Upper lobe of left lung (tissue), 6 donors: ENCODE measurements around the gene FYN. TPM values are rescaled to one million over a fixed set of nuclear protein-coding genes. Genes with fewer than 3 reads are reported as not detected.
"Not testable (repeated sequence)": the region's sequence is repeated elsewhere in the genome, so short reads cannot be mapped to it uniquely, and the experiment has no call there.

Experiments used
- ATAC-seq, 2 donors: fragments of 200-7000 bp; cut with Tn5 transposase; one replicate each; pipeline ENCODE4 v1.9.1; 2022; ENCODE audit warnings: mild to moderate bottlenecking in 2 of 2, moderate library complexity in 2 of 2; ENCODE audit not compliant: low FRiP score in 2 of 2
- DNase-seq, 2 donors: peaks; one replicate each; pipeline ENCODE4 v3.0.0-alpha.2; 2019 to 2020
- H3K27ac ChIP-seq, 4 donors: fragments of 200-600 bp; sonication (generic); one replicate each; pipeline ENCODE4 v1.5.1; 2016 to 2019
- H3K27me3 ChIP-seq, 4 donors: fragments of 200-600 bp; sonication (generic); one replicate each; pipeline ENCODE4 v1.5.1; 2017 to 2019
- H3K36me3 ChIP-seq, 4 donors: fragments of 200-600 bp; sonication (generic); one replicate each; pipeline ENCODE4 v1.5.1; 2016 to 2019
- H3K4me1 ChIP-seq, 4 donors: fragments of 200-600 bp; sonication (generic); one replicate each; pipeline ENCODE4 v1.5.1; 2018 to 2019
- H3K4me3 ChIP-seq, 4 donors: fragments of 200-600 bp; sonication (generic); one replicate each; pipeline ENCODE4 v1.5.1; 2017 to 2019; ENCODE audit warnings: mild to moderate bottlenecking in 2 of 4, moderate library complexity in 1 of 4
- H3K9me3 ChIP-seq, 4 donors: fragments of 200-600 bp; sonication (generic); one replicate each; pipeline ENCODE4 v1.5.1; 2018 to 2019
- EP300 ChIP-seq, 4 donors: sonication (generic); formaldehyde crosslinking; IDR thresholded peaks; one replicate each; pipeline ENCODE4 v1.5.1; 2017; ENCODE audit warnings: antibody characterized with exemption in 4 of 4, control low read depth in 2 of 4
- POLR2A ChIP-seq, 4 donors: fragments of 450-650 bp; IDR thresholded peaks; one replicate each; pipeline ENCODE4 v1.5.1; 2016 to 2017; ENCODE audit warnings: antibody characterized with exemption in 4 of 4, mild to moderate bottlenecking in 2 of 4
- POLR2AphosphoS5 ChIP-seq, 2 donors: sonication (generic); formaldehyde crosslinking; IDR thresholded peaks; one replicate each; pipeline ENCODE4 v1.5.1; 2017; ENCODE audit warnings: antibody characterized with exemption in 2 of 2
- WGBS, 2 donors: methylation state at CpG; one replicate each; pipeline ENCODE4 v1.1.5; 2017 to 2018; 5-methylcytosine and 5-hydroxymethylcytosine counted together
- total RNA-seq, 6 donors: library from RNA; depleted of rRNA in 4 of 6; stranded (reverse); fragments of >200 nt in 4 of 6; gene quantifications; one replicate each; pipeline versions ENCODE4 v1.1.0 to v1.2.1, GENCODE V29; 2016 to 2021
- TF ChIP-seq, protein P1 (sequence below), 6 experiments: fragments of 450-650 bp in 4 of 6; fragments of 200-600 bp in 2 of 6; sonication (generic) in 2 of 6; IDR thresholded peaks; one replicate each; pipeline ENCODE4 v1.5.1; 2016 to 2019; ENCODE audit warnings: antibody characterized with exemption in 6 of 6
- donor health status: DM: no; HTN: no; CAD: no; lungs with moderate emphysema.
- donor health status: DM: no; HTN: yes; CAD: no; lungs with severe emphysema.

Gene FYN
- total RNA-seq, 6 donors from 2014 or later, result 69.1 to 181 (median 113) TPM

GRCh38 chr6:111683749-111684267 is 189.4 kb downstream of the FYN start:
- WGBS, 2 donors, result 42 to 46% methylated on average over 5 of the region's 5 CpGs
- DNase-seq, result no peak
- Histone ChIP-seq H3K36me3 (peaks cover 0 to 33% (median 0%) of the 10 kb centered on the region in 4 donors), H3K27ac (peak overlapping the region; percentile 45 to 81 (median 56)), H3K4me3 (no peak overlapping the region), H3K9me3 (no peaks in the 10 kb centered on the region), H3K4me1 (peaks cover 9 to 33% (median 23%) of the 10 kb centered on the region in 4 donors), H3K27me3 (no peaks in the 10 kb centered on the region)
- TF ChIP-seq, protein P1, sequence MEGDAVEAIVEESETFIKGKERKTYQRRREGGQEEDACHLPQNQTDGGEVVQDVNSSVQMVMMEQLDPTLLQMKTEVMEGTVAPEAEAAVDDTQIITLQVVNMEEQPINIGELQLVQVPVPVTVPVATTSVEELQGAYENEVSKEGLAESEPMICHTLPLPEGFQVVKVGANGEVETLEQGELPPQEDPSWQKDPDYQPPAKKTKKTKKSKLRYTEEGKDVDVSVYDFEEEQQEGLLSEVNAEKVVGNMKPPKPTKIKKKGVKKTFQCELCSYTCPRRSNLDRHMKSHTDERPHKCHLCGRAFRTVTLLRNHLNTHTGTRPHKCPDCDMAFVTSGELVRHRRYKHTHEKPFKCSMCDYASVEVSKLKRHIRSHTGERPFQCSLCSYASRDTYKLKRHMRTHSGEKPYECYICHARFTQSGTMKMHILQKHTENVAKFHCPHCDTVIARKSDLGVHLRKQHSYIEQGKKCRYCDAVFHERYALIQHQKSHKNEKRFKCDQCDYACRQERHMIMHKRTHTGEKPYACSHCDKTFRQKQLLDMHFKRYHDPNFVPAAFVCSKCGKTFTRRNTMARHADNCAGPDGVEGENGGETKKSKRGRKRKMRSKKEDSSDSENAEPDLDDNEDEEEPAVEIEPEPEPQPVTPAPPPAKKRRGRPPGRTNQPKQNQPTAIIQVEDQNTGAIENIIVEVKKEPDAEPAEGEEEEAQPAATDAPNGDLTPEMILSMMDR (IDR thresholded peaks at IDR 0.05), result no peak
- TF ChIP-seq POLR2AphosphoS5 (IDR thresholded peaks at IDR 0.05) (peak in 1 of 2 donors; percentile 29), EP300 (IDR thresholded peaks at IDR 0.05) (peak in 1 of 4 donors; percentile 34), POLR2A (IDR thresholded peaks at IDR 0.05) (no peak)
- ATAC-seq, result peak in 1 of 2 donors; percentile 75

GRCh38 chr6:111683157-111683556 is 190.1 kb downstream of the FYN start:
- Histone ChIP-seq H3K27ac (peak overlapping the region; percentile 45 to 81 (median 62)), H3K9me3 (no peaks in the 10 kb centered on the region), H3K27me3 (no peaks in the 10 kb centered on the region), H3K4me1 (peaks cover 9 to 33% (median 23%) of the 10 kb centered on the region in 4 donors), H3K36me3 (peaks cover 0 to 34% (median 0%) of the 10 kb centered on the region in 4 donors), H3K4me3 (no peak overlapping the region)
- WGBS, 2 donors, result 66 to 79% methylated on average over 5 of the region's 5 CpGs
- DNase-seq (peak in 1 of 2 donors; percentile 45), ATAC-seq (peak in 1 of 2 donors; percentile 29)
- TF ChIP-seq EP300 (IDR thresholded peaks at IDR 0.05), result no peak
- TF ChIP-seq, protein P1 (IDR thresholded peaks at IDR 0.05), result no peak

GRCh38 chr6:111681860-111682259 is 191.4 kb downstream of the FYN start:
- no peak for ATAC-seq
- Histone ChIP-seq H3K9me3 (no peaks in the 10 kb centered on the region), H3K4me1 (peaks cover 9 to 33% (median 23%) of the 10 kb centered on the region in 4 donors), H3K36me3 (peaks cover 0 to 36% (median 0%) of the 10 kb centered on the region in 4 donors), H3K4me3 (no peak overlapping the region), H3K27ac (no peak overlapping the region), H3K27me3 (no peaks in the 10 kb centered on the region)
- no peak for DNase-seq
- TF ChIP-seq POLR2AphosphoS5 (IDR thresholded peaks at IDR 0.05) (no peak), POLR2A (IDR thresholded peaks at IDR 0.05) (no peak), EP300 (IDR thresholded peaks at IDR 0.05) (no peak)
- TF ChIP-seq, protein P1 (IDR thresholded peaks at IDR 0.05), result no peak
- WGBS, 2 donors, result 92 to 97% methylated on average over 3 of the region's 3 CpGs

DNA sequence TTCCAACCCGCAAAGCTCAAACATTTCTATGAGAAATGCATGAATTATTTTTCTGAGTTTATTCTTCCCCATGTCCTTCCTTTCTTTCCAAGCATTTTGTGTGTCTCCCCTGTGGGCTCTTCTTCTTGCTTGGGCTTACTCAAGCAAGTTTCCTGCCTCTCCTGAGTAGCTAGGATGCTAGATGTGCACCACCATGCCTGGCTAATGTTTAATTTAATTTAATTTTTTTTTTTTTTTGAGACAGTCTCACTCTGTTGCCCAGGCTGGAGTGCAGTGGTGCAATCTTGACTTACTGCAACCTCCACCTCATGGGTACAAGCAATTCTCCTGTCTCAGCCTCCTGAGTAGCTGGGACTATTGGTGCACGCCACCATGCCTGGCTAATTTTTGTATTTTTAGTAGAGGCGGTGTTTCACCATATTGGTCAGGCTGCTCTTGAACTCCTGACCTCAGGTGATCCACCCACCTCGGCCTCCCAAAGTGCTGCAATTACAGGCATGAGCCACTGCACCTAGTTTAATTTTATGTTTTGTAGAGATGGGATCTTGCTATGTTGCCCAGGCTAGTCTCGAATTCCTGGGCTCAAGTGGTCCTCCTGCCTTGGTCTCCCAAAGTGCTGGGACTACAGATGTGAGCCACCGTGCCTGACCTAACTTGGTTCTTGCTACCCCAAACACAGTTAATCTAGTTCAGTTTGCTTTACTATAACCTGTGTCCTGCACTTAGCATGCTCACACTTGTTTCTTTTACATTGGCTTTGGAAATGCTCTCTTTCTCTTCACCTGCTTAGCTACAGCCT is 192.2 kb downstream of the FYN start:
- H3K9me3 ChIP-seq, H3K4me3 ChIP-seq, ATAC-seq, H3K27me3 ChIP-seq, DNase-seq, H3K27ac ChIP-seq: not testable (repeated sequence)
- Histone ChIP-seq H3K36me3 (peaks cover 0 to 39% (median 0%) of the 10 kb centered on the region in 4 donors), H3K4me1 (peaks cover 9 to 28% (median 21%) of the 10 kb centered on the region in 4 donors)
- WGBS, 2 donors, result 92 to 96% methylated on average over 6 of the region's 6 CpGs

DNA sequence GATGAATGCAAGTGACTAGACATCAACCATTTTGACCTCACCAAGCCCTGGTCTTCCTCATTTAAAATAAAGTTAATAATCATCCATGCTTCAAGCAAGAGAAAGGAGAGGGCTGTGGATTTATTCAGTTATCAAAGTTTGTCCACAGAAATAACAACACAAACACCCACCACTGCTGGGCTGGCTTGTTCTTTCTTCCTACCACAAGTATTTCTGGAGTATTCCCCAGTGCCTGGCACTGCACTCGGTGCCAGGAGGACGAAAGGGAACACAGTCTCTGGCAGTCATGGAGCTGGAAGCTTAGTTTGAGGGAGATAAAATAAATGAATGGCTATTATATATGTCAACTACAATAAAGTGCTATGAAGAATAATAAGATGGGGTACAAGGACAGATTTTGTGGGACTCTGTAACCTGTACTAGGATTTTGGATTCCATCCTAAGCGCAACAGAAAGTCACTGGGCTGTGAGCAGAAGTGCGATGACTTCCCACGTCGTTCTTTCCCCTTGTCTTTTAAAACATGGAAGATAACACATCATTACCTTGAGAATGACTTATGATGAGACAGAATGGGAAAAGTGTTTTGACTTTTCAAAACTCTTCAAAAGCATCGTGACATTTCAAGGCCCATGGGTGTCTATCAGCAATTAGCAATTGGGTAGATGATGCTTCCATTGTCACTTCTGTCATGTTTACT is 193.1 kb downstream of the FYN start:
- H3K27ac ChIP-seq, result no peak overlapping the region
- peaks cover 0 to 36% (median 0%) of the 10 kb centered on the region in 4 donors for H3K36me3 ChIP-seq
- H3K4me1 ChIP-seq, result peaks cover 9 to 20% (median 17%) of the 10 kb centered on the region in 4 donors
- DNase-seq, result no peak
- H3K4me3 ChIP-seq, result no peak overlapping the region
- WGBS, 2 donors, result 92 to 93% methylated on average over 7 of the region's 7 CpGs
- no peak for ATAC-seq
- H3K27me3 ChIP-seq, result no peaks in the 10 kb centered on the region
- H3K9me3 ChIP-seq, result no peaks in the 10 kb centered on the region
- TF ChIP-seq EP300 (IDR thresholded peaks at IDR 0.05) (no peak), POLR2AphosphoS5 (IDR thresholded peaks at IDR 0.05) (no peak), POLR2A (IDR thresholded peaks at IDR 0.05) (no peak)
- TF ChIP-seq, protein P1 (IDR thresholded peaks at IDR 0.05), result no peak
